GM06990 (cell line): ENCODE data around the gene SLC5A4.

Experiments used
- DNase-seq: peaks from one replicate; pipeline ENCODE4 v3.0.0-alpha.2; 2011; ENCODE audit not compliant: insufficient read length; ENCODE audit errors: extremely low read depth
- H3K27me3 ChIP-seq: replicated peaks from 2 replicates; pipeline ENCODE4 v1.6.0; 2011; ENCODE audit warnings: low read length; ENCODE audit not compliant: control insufficient read depth, insufficient read depth
- H3K36me3 ChIP-seq: 2 replicates; pipeline ENCODE4 v1.5.1; 2011; ENCODE audit warnings: low read length; ENCODE audit not compliant: control insufficient read depth, insufficient read depth
- H3K4me3 ChIP-seq: replicated peaks from 2 replicates; pipeline ENCODE4 v1.5.1; 2011; ENCODE audit warnings: low read depth, mild to moderate bottlenecking, control low read depth, low read length
- TF ChIP-seq, protein P1 (sequence below): IDR thresholded peaks from 2 replicates; pipeline ENCODE4 v1.5.1; 2011; ENCODE audit warnings: low read length, control low read depth, mild to moderate bottlenecking, inconsistent platforms; ENCODE audit not compliant: insufficient read depth, poor library complexity, severe bottlenecking

The SLC5A4 gene

DNA sequence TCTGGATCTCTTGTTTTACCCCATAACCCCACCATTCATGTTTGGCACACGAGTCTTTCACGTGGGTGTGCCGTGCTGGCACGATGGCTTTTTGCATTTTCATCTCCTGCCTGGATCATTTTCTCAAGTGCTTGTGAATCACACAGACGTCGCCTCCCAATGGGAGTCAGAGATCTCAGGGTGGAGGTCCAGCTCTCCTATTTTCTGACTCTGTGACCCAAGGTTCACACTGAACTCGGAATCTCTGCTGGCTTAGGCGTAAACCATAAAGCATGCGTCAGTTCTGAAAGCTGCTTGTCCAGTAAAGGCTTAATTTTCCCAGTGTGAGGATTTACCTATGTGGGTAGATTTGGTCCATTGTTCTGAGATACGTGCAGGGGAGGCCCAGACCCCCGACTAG is 80.0 kb downstream of the SLC5A4 start:
- Histone ChIP-seq H3K36me3 (no peaks in the 10 kb centered on the region), H3K27me3 (no peaks in the 10 kb centered on the region; the same call in 1 of the 2 replicates), H3K4me3 (no peak overlapping the region)
- DNase-seq: no peak
- TF ChIP-seq, protein P1, sequence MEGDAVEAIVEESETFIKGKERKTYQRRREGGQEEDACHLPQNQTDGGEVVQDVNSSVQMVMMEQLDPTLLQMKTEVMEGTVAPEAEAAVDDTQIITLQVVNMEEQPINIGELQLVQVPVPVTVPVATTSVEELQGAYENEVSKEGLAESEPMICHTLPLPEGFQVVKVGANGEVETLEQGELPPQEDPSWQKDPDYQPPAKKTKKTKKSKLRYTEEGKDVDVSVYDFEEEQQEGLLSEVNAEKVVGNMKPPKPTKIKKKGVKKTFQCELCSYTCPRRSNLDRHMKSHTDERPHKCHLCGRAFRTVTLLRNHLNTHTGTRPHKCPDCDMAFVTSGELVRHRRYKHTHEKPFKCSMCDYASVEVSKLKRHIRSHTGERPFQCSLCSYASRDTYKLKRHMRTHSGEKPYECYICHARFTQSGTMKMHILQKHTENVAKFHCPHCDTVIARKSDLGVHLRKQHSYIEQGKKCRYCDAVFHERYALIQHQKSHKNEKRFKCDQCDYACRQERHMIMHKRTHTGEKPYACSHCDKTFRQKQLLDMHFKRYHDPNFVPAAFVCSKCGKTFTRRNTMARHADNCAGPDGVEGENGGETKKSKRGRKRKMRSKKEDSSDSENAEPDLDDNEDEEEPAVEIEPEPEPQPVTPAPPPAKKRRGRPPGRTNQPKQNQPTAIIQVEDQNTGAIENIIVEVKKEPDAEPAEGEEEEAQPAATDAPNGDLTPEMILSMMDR: no peak
